Cardiac ventricle fibroblast (primary cell): ENCODE results near the gene L1TD1. TPM values are rescaled to one million over a fixed set of nuclear protein-coding genes. Genes with fewer than 3 reads are reported as not detected.

Experiments
- total RNA-seq: library from RNA; depleted of rRNA; stranded (reverse); fragments of >200 nt; gene quantifications from 2 replicates; pipeline ENCODE4 v1.2.3, GENCODE V29; 2015

L1TD1 gene, protein sequence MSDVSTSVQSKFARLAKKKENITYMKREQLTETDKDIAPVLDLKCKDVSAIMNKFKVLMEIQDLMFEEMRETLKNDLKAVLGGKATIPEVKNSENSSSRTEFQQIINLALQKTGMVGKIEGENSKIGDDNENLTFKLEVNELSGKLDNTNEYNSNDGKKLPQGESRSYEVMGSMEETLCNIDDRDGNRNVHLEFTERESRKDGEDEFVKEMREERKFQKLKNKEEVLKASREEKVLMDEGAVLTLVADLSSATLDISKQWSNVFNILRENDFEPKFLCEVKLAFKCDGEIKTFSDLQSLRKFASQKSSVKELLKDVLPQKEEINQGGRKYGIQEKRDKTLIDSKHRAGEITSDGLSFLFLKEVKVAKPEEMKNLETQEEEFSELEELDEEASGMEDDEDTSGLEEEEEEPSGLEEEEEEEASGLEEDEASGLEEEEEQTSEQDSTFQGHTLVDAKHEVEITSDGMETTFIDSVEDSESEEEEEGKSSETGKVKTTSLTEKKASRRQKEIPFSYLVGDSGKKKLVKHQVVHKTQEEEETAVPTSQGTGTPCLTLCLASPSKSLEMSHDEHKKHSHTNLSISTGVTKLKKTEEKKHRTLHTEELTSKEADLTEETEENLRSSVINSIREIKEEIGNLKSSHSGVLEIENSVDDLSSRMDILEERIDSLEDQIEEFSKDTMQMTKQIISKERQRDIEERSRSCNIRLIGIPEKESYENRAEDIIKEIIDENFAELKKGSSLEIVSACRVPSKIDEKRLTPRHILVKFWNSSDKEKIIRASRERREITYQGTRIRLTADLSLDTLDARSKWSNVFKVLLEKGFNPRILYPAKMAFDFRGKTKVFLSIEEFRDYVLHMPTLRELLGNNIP
- not detected in 2 replicates for total RNA-seq

DNA sequence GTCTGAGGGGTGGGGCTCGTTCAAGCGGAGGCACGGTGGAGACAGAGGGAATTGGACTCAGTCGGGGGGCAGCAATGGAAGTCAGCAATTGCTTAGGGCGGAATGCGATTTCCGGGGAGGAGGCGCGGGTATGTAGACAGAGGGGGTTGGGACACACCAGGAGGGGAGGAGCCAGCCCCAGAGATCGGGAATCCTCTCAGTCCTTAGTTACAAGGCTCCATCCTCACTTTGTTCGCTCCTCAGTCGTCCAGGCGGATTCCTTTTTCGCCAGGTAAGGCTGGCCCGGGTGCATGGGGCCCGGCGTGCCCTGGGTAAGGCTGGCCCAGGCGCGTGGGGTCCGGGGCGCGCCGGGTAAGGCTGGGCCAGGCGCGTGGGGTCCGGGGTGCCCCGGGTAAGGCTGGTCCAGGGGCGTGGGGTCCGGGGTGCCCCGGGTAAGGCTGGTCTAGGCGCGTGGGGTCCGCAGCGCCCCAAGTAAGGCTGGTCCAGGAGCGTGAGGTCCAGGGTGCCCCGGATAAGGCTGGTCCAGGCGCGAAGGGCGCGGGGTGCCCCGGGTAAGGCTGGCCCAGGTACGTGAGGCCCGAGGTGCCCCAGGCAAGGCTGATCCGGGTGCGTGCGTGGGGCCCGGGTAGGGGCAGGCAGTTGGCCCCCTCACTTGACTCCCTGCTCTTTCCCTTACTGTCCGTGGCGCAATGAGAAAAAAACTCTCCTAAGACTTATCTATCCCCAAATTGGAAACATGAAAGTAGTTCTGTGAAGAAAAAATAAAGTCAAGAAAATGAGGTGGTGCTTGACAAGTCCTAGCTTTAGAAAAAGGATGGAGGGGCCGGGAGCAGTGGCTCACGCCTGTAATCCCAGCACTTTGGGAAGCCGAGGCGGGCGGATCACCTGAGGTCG lies at the start of gene L1TD1:
Gene L1TD1, plus strand, starts transcription at position 199 of the 894 bp plus-strand sequence. CDS start 11,780 bp downstream, outside the sequence.

Other genes starting within 250 kb of the L1TD1 start
- gene KANK4, start 124.6 kb downstream of the L1TD1 start, total RNA-seq, result not detected in 2 replicates
- gene USP1, start 242.2 kb downstream of the L1TD1 start, total RNA-seq, result 10.0 and 13.0 TPM in 2 replicates